Measurements from ENCODE around the gene TPSB2.

Gene TPSB2

DNA sequence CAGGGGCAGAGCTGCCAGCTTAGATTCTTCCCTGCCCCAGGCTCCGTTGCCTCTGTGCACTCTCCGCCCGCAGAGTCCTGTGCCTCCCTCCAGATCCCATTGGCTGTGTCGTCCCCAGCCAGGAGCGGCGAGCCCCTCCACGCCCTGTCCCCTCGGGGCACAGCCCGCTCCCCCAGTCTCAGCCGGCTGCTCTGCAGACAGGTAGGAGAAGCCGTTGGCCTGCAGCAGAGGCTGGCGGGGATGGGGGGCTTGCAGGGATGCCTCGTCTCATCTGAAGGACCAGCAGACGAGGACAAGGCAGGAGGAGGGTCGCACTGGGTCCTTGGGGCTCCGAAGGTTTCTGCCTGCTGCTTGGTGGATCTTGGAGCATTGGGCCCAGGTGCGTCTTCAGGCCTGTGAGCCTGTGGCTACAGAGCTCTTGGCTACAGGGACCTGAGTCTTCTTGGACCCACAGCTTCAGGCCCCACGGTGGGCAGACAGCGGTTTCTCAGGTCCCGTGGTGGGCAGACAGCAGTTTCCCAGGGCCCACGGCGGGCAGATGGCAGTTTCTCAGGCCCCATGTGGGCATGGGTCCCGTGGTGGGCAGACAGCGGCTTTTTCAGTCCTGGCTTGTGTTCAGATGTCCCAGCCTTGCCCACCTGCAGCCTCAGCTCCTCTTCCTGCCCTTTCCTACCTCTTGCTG lies 10.9 kb downstream of the TPSB2 start:
- no peak for FAIRE-seq

GRCh38 chr16:1218061-1218929 lies 11.7 kb downstream of the TPSB2 start:
- FAIRE-seq = no peak

DNA sequence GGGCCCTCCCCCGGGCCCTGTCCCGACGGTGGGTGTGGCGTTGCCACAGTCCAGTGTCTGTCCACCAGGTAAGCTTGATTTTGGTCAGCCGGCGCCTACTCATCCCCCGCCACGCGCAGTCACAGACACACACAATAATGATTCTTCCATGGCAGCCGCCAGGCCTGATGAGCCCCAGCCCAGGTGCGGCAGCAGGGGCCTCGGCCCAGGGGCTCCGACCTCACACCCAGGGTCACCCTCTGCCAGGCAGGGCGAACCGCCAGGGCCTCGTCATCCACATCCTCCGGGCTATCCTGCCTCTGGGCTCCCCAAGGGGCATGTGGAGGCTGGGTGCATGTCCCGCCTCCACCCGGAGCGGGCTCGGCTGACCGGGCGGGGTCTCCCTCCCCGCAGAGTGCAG lies 12.5 kb downstream of the TPSB2 start:
- FAIRE-seq = no peak

- FAIRE-seq = no peak
Measured at GRCh38 chr16:1216681-1217400, 13.1 kb downstream of the TPSB2 start.

- no peak for FAIRE-seq
Measured at GRCh38 chr16:1216296-1216619, 13.7 kb downstream of the TPSB2 start.

GRCh38 chr16:1215574-1216295 lies 14.2 kb downstream of the TPSB2 start:
- no peak for FAIRE-seq

- no peak for FAIRE-seq
Measured at GRCh38 chr16:1214719-1215118, 15.3 kb downstream of the TPSB2 start.

GRCh38 chr16:1213796-1214372 lies 16.1 kb downstream of the TPSB2 start:
- no peak for FAIRE-seq

DNA sequence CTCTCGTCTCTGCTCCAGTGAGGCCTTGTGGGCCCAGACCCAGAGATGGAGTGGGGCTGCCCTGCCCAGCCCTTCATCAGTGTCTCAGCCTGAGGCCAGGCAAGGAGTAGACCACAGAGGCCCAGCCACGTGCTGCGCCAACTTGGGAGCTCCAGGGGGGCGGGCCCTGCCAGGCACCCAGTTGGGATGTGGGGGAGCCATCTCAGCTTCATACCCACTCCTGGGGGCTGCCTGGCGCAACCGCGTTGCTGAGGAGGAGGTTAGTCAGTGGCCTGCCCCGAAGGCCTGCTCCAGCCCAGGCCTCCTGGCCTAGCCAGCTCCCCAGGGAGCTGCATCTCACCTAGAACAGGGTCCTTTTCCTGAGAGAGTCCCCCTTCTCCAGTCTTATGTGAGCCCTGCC lies 16.8 kb downstream of the TPSB2 start:
- no peak for FAIRE-seq

DNA sequence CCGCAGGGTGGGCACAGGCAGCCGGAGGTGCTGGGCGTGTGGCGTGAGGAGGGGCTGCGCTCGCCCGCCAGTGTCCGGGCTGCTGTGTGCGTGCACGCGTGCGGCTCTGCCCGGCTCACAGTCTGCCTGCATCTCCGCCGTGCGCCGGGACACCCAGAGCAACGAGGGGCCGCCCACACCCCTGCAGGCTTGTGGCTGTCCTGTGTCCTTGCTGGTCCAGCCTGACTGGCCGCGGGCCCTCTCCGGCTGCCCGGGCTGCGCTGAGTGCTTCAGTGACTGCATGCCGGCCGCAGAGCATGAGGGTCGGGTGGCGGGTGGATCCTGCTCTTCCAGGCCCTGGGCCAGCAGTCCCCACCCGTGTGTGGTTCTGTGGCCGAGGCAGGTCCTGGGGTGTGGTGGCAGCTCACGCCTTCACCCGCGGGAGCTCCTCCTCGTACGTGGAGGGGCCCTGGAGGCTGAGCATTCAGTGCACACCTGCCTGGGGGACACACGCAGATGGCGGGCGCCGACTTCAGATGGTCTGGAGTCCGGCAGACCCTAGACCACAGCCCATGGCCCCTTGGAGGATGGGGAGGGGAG lies 17.3 kb downstream of the TPSB2 start:
- no peak for FAIRE-seq

DNA sequence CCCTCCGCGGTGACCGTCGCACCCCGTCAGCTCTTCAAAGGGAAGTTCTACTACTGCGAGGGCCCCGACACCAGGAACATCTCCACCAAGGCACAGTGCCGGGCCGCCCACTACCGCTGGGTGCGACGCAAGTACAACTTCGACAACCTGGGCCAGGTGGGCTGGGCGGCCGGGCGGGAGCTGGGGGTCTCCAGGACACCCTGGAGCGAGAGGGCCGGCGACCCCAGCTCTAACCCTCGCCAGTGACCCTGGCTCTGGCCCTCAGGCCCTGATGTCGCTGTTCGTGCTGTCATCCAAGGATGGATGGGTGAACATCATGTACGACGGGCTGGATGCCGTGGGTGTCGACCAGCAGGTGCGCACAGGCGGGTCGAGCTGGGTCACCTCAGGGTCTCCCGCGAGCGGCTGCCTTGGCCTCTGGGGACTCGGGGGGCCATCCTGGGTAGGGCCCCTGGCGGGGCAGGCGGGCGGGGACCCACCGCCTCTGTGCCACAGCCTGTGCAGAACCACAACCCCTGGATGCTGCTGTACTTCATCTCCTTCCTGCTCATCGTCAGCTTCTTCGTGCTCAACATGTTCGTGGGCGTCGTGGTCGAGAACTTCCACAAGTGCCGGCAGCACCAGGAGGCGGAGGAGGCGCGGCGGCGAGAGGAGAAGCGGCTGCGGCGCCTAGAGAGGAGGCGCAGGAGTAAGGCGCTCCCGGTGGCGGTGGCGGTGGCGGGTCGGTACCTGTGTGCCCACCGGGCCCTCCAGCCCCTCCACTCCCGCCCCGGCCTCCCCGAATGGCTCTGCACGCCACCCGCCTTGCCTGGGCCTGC lies 18.3 kb downstream of the TPSB2 start:
- FAIRE-seq = no peak

DNA sequence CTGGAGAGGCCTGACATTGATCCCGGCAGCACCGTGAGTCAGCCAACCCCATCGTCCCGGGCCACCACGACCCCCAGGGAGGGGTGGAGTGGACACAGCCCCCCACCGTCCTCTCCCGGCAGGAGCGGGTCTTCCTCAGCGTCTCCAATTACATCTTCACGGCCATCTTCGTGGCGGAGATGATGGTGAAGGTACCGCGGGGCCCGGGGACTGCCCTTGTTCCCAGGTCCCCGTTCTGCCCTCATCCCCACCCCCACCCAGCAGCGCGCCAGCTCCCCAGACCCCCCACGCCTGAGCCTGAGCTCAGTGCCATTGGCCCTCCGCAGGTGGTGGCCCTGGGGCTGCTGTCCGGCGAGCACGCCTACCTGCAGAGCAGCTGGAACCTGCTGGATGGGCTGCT lies 19.5 kb downstream of the TPSB2 start:
- FAIRE-seq = no peak

DNA sequence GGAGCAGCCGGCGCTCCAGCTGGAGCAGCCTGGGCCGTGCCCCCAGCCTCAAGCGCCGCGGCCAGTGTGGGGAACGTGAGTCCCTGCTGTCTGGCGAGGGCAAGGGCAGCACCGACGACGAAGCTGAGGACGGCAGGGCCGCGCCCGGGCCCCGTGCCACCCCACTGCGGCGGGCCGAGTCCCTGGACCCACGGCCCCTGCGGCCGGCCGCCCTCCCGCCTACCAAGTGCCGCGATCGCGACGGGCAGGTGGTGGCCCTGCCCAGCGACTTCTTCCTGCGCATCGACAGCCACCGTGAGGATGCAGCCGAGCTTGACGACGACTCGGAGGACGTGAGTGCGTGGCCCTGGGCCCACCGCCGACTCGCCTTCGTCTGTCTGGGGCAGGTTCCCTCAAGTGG lies 20.9 kb downstream of the TPSB2 start:
- FAIRE-seq = no peak

DNA sequence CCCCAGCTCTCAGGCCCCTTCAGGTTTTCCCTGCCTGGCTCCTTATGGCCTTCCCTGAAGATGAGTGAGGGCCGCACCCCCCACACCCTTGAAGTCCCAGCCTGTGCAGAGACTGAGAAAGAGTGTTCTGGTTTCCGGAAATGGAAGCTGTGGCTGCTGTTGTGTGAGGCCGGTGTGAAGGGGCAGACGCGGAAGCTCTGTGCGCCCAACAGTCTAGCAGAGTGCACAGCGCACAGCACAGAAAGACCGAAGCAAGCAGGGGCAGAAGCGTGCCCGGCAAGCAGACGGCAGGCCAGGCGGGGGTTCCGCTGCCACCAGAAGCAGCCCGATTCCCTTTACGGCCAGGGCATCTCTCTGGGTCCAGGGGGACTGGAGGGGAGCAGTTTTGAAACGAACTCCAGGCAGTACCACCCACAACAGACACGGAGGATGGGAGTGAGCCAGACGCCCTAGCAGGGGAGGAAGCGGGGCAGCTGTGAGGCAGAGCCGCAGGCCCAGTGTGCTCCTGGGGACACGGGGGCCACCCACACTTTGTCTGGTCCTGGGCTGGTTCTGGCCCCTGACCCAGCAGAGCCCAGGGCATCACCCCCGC lies 21.6 kb downstream of the TPSB2 start:
- FAIRE-seq = no peak

DNA sequence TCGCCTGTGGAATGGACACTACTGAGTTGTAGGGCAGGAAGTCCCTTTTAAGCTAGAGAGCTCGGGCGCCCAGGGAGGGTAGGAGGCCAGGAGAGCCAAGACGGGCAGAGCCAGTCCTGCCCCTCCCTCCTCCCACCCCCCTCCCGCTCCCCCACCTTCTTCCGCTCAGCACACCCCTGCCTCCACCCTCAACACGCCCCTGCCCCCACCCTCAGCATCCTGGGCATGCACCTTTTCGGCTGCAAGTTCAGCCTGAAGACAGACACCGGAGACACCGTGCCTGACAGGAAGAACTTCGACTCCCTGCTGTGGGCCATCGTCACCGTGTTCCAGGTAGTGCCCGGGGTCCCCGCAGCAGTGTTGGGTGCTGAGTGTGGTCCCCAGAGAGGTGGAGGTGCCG lies 23.2 kb downstream of the TPSB2 start:
- no peak for FAIRE-seq

DNA sequence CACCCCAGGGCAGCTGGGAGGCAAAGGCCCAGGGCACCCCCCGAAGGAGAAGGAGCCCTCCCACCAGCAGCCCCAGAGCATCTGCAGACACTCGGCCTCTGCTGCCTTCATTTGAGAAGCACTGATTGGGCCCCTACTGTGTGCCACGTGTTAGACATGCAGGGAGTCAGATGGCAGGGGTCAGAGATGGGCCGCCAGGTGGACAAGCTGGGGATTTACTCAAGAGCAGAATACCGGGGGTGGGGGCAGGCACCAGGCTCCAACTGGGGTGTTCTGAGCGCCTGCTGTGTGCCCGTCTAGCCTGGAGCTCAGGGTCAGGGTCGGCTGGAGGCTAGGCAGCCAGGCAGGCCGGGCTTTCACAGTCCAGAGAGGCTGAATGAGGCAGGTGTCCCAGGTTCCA lies 23.7 kb downstream of the TPSB2 start:
- FAIRE-seq = no peak

GRCh38 chr16:1204933-1205332 lies 25.1 kb downstream of the TPSB2 start:
- no peak for FAIRE-seq

GRCh38 chr16:1202274-1202673 lies 27.7 kb downstream of the TPSB2 start:
- no peak for FAIRE-seq

- FAIRE-seq = no peak
Measured at GRCh38 chr16:1201444-1201843, 28.5 kb downstream of the TPSB2 start.

DNA sequence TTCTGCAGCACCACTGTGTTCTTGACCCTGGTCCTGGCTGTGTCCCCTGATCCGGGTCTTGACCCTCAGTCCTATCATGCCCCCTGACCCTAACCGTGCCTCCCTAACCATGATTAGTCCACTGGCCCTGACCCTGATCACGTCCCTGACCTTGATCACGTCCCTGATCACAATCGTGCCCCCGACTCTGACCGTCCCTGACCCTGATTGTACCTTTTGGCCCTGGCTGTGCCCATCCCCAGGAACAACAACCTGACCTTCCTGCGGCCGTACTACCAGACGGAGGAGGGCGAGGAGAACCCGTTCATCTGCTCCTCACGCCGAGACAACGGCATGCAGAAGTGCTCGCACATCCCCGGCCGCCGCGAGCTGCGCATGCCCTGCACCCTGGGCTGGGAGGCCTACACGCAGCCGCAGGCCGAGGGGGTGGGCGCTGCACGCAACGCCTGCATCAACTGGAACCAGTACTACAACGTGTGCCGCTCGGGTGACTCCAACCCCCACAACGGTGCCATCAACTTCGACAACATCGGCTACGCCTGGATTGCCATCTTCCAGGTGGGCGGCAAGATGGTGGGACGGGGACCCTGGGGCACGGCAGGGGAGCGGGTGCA lies 29.9 kb downstream of the TPSB2 start:
- FAIRE-seq = no peak
